HepG2 (cell line): Measurements from ENCODE around the gene RNH1. TPM values are rescaled to one million over a fixed set of nuclear protein-coding genes. Genes with fewer than 3 reads are reported as not detected.
A peak's percentile ranks its signal among the peaks of the same experiment; 100 is the strongest.

Experiments used
- ARNT ChIP-seq: fragments of 450-650 bp; IDR thresholded peaks from 2 replicates; pipeline ENCODE4 v1.6.1; 2017
- HNRNPK ChIP-seq: fragments of 200-400 bp; formaldehyde crosslinking; IDR thresholded peaks from 2 replicates; pipeline ENCODE4 v1.6.1; 2018; ENCODE audit warnings: low read length, low read depth, moderate library complexity, mild to moderate bottlenecking; ENCODE audit not compliant: poor library complexity, severe bottlenecking
- KDM4B ChIP-seq: sonication (generic); formaldehyde crosslinking; IDR thresholded peaks from 2 replicates; pipeline ENCODE4 v1.4.0; 2020; ENCODE audit warnings: missing genetic modification reagents
- NRL ChIP-seq: sonication (generic); formaldehyde crosslinking; IDR thresholded peaks from 2 replicates; pipeline ENCODE4 v1.5.0; 2020; ENCODE audit warnings: missing genetic modification reagents, mild to moderate bottlenecking, moderate library complexity, borderline replicate concordance
- ZNF256 ChIP-seq: sonication (generic); formaldehyde crosslinking; conservative IDR thresholded peaks from 2 replicates; pipeline ENCODE4 v1.4.0; 2020; ENCODE audit warnings: missing genetic modification reagents
- ZNF766 ChIP-seq: sonication (generic); formaldehyde crosslinking; IDR thresholded peaks from 2 replicates; pipeline ENCODE4 v1.5.0; 2020; ENCODE audit warnings: missing genetic modification reagents, borderline replicate concordance
- polyA plus RNA-seq, 8 experiments: library from polyadenylated mRNA; depleted of rRNA in 3 of 8; stranded (reverse) in 7 of 8; unstranded in 1 of 8; fragments of >200 nt; fragmentation: Illumina TruSeq in 4 of 8; extraction: Trizol in 4 of 8; gene quantifications; 2 replicates each; pipeline versions ENCODE4 v1.2.1 to v1.2.3, GENCODE V29; 2011 to 2016; ENCODE audit warnings: low read depth in 4 of 8, missing spikeins in 1 of 8, mixed read lengths in 1 of 8; ENCODE audit not compliant: insufficient read depth in 1 of 8
- total RNA-seq, 5 experiments: library from RNA; depleted of rRNA; stranded (reverse); fragments of >200 nt; fragmentation: Illumina TruSeq; extraction: Trizol; gene quantifications; 2 replicates each; pipeline ENCODE4 v1.2.3, GENCODE V29; 2016; ENCODE audit warnings: low read depth in 1 of 5
- TF ChIP-seq, protein P1 (sequence below), 2 experiments: IDR thresholded peaks; 2 replicates each; pipeline ENCODE4 v1.6.1; 2011 to 2012; ENCODE audit warnings: low read length in 2 of 2, borderline replicate concordance in 1 of 2, low read depth in 1 of 2, mild to moderate bottlenecking in 1 of 2, moderate library complexity in 1 of 2
- TF ChIP-seq, protein P2 (sequence below): sonication (generic); formaldehyde crosslinking; IDR thresholded peaks from 2 replicates; pipeline ENCODE4 v1.4.0; 2020; ENCODE audit warnings: mild to moderate bottlenecking, missing genetic modification reagents
- TF ChIP-seq, protein P3 (sequence below): IDR thresholded peaks from 2 replicates; pipeline ENCODE4 v1.6.1; 2016
- TF ChIP-seq, protein P4 (sequence below): sonication (generic); formaldehyde crosslinking; conservative IDR thresholded peaks from 2 replicates; pipeline ENCODE4 v1.4.0; 2020; ENCODE audit warnings: missing genetic modification reagents
- TF ChIP-seq, protein P5 (sequence below): sonication (generic); formaldehyde crosslinking; IDR thresholded peaks from 2 replicates; pipeline ENCODE4 v1.9.0; 2021; ENCODE audit warnings: missing genetic modification reagents, borderline replicate concordance

The RNH1 gene
- total and polyA plus RNA-seq, 2 of the 13 experiments (the other 11 are each of a cell fraction or from before 2014, with no cell fraction given): 36.0 to 74.1 TPM

DNA sequence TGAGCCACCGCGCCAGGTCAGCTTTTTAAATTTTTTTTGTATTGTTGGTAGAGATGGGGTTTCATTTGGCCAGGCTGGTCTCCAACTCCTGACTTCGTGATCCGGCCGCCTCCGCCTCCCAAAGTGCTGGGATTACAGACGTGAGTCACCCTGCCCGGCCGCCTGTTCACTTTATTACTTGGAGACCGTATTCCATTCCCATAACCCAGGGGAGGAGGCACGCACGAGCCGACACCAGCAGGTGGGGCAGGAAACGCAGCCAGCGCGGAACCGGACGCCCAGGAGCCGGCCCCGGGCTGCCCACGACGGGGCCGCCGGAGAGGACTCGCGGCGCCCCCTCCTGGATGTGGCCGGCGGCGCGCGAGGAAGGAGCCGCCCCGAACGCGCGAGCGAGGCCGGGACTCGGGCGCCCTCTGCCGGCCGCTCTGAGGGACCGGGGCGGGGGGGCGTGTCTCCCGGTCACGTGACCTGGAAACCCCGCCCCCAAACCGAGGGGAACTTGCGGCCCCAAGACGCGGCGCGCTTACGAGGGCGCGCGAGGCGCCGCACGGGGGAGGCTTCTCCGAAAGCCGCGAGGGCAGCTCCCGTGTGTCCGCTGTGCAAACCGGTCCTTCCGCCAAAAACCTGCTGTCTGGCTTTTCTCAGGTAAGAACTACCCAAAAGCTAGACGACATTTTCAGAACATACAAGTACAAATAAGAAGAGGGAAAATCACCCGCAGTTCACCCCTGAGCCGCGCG lies 11.6 kb upstream of the RNH1 start (continued):
- TF ChIP-seq, protein P1, sequence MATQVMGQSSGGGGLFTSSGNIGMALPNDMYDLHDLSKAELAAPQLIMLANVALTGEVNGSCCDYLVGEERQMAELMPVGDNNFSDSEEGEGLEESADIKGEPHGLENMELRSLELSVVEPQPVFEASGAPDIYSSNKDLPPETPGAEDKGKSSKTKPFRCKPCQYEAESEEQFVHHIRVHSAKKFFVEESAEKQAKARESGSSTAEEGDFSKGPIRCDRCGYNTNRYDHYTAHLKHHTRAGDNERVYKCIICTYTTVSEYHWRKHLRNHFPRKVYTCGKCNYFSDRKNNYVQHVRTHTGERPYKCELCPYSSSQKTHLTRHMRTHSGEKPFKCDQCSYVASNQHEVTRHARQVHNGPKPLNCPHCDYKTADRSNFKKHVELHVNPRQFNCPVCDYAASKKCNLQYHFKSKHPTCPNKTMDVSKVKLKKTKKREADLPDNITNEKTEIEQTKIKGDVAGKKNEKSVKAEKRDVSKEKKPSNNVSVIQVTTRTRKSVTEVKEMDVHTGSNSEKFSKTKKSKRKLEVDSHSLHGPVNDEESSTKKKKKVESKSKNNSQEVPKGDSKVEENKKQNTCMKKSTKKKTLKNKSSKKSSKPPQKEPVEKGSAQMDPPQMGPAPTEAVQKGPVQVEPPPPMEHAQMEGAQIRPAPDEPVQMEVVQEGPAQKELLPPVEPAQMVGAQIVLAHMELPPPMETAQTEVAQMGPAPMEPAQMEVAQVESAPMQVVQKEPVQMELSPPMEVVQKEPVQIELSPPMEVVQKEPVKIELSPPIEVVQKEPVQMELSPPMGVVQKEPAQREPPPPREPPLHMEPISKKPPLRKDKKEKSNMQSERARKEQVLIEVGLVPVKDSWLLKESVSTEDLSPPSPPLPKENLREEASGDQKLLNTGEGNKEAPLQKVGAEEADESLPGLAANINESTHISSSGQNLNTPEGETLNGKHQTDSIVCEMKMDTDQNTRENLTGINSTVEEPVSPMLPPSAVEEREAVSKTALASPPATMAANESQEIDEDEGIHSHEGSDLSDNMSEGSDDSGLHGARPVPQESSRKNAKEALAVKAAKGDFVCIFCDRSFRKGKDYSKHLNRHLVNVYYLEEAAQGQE (IDR thresholded peaks at IDR 0.05; ENCODE audit: borderline replicate concordance in 1 of 2, low read depth in 1 of 2, low read length in 2 of 2): no peak
- 0 out of 2 replicates have a peak, but pooled peaks have one; percentile 24 for TF ChIP-seq NRL (CRISPR knock-in tag)
- TF ChIP-seq, protein P2, sequence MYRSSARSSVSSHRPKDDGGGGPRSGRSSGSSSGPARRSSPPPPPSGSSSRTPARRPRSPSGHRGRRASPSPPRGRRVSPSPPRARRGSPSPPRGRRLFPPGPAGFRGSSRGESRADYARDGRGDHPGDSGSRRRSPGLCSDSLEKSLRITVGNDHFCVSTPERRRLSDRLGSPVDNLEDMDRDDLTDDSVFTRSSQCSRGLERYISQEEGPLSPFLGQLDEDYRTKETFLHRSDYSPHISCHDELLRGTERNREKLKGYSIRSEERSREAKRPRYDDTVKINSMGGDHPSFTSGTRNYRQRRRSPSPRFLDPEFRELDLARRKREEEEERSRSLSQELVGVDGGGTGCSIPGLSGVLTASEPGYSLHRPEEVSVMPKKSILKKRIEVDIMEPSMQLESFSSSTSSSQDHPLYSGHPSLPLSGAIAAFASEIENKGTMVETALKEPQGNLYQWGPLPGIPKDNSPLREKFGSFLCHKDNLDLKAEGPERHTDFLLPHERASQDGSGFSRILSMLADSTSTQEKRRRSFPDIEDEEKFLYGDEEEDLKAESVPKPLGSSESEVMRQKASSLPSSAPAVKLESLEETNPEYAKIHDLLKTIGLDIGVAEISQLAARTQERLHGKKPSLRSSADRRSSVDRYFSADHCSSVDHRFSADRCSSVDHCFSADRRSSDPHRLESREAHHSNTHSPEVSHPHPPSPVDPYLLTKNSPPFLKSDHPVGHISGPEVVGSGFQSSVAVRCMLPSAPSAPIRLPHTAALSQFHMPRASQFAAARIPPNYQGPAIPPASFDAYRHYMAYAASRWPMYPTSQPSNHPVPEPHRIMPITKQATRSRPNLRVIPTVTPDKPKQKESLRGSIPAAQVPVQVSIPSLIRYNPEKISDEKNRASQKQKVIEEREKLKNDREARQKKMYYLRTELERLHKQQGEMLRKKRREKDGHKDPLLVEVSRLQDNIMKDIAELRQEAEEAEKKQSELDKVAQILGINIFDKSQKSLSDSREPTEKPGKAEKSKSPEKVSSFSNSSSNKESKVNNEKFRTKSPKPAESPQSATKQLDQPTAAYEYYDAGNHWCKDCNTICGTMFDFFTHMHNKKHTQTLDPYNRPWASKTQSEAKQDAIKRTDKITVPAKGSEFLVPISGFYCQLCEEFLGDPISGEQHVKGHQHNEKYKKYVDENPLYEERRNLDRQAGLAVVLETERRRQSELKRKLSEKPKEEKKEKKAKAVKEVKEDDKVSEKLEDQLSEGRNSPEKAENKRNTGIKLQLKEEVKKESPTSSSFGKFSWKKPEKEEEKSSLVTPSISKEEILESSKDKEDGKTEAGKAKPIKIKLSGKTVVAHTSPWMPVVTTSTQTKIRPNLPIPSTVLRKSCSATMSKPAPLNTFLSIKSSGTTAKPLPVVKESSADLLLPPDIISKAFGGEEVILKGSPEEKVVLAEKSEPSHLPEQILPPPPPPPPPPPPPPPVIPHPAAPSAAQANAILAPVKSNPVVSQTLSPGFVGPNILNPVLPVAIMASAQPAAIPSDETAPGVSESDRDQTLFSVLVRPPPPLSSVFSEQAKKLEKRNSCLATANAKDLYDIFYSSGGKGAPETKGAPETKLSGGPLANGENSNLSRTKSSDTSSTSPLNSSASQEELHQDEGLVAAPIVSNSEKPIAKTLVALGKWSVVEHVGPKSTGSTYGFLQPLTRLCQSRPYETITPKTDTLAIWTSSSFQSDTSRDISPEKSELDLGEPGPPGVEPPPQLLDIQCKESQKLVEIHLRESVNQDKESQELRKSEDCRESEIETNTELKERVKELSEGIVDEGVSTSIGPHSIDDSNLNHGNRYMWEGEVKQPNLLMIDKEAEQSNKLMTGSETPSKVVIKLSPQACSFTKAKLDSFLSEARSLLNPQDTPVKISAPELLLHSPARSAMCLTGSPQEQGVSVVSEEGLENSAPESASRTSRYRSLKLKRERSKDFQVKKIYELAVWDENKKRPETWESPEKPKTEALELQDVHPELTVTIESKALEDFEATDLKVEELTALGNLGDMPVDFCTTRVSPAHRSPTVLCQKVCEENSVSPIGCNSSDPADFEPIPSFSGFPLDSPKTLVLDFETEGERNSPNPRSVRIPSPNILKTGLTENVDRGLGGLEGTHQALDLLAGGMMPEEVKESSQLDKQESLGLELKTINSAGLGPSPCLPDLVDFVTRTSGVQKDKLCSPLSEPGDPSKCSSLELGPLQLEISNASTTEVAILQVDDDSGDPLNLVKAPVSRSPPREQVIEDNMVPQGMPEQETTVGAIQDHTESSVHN (CRISPR knock-in tag): 0 out of 2 replicates have a peak, but pooled peaks have one; percentile 18
- TF ChIP-seq ARNT: no peak
- TF ChIP-seq ZNF766 (CRISPR knock-in tag): no peak
- TF ChIP-seq, protein P3, sequence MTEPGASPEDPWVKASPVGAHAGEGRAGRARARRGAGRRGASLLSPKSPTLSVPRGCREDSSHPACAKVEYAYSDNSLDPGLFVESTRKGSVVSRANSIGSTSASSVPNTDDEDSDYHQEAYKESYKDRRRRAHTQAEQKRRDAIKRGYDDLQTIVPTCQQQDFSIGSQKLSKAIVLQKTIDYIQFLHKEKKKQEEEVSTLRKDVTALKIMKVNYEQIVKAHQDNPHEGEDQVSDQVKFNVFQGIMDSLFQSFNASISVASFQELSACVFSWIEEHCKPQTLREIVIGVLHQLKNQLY (CRISPR knock-in tag): 0 out of 2 replicates have a peak, but pooled peaks have one; percentile 18
- no peak for TF ChIP-seq KDM4B
- TF ChIP-seq, protein P4, sequence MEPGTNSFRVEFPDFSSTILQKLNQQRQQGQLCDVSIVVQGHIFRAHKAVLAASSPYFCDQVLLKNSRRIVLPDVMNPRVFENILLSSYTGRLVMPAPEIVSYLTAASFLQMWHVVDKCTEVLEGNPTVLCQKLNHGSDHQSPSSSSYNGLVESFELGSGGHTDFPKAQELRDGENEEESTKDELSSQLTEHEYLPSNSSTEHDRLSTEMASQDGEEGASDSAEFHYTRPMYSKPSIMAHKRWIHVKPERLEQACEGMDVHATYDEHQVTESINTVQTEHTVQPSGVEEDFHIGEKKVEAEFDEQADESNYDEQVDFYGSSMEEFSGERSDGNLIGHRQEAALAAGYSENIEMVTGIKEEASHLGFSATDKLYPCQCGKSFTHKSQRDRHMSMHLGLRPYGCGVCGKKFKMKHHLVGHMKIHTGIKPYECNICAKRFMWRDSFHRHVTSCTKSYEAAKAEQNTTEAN (CRISPR knock-in tag): peak; percentile 28; the same call in 1 of the 2 replicates
- TF ChIP-seq ZNF256 (CRISPR knock-in tag): no peak
- TF ChIP-seq, protein P5, sequence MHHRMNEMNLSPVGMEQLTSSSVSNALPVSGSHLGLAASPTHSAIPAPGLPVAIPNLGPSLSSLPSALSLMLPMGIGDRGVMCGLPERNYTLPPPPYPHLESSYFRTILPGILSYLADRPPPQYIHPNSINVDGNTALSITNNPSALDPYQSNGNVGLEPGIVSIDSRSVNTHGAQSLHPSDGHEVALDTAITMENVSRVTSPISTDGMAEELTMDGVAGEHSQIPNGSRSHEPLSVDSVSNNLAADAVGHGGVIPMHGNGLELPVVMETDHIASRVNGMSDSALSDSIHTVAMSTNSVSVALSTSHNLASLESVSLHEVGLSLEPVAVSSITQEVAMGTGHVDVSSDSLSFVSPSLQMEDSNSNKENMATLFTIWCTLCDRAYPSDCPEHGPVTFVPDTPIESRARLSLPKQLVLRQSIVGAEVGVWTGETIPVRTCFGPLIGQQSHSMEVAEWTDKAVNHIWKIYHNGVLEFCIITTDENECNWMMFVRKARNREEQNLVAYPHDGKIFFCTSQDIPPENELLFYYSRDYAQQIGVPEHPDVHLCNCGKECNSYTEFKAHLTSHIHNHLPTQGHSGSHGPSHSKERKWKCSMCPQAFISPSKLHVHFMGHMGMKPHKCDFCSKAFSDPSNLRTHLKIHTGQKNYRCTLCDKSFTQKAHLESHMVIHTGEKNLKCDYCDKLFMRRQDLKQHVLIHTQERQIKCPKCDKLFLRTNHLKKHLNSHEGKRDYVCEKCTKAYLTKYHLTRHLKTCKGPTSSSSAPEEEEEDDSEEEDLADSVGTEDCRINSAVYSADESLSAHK (CRISPR knock-in tag): no peak
- peak; percentile 50 for TF ChIP-seq HNRNPK
